K562 (cell line): ENCODE data around the gene CCDC87. TPM values are rescaled to one million over a fixed set of nuclear protein-coding genes. Genes with fewer than 3 reads are reported as not detected.

Experiments used
- C11orf30 ChIP-seq: fragments of 450-650 bp; IDR thresholded peaks from 2 replicates; pipeline ENCODE4 v1.6.1; 2016; ENCODE audit warnings: low read depth, mild to moderate bottlenecking
- FOXM1 ChIP-seq, 2 experiments: fragments of 450-650 bp in 1 of 2; sonication (generic) in 1 of 2; formaldehyde crosslinking in 1 of 2; IDR thresholded peaks; 2 replicates each; pipeline versions ENCODE4 v1.6.1 to v1.9.0; 2017 to 2022; ENCODE audit warnings: low read depth in 2 of 2, mild to moderate bottlenecking in 2 of 2, missing genetic modification reagents in 1 of 2, moderate library complexity in 1 of 2
- GABPB1 ChIP-seq: sonication (generic); formaldehyde crosslinking; IDR thresholded peaks from 2 replicates; pipeline ENCODE4 v1.8.0; 2022; ENCODE audit warnings: mild to moderate bottlenecking, missing genetic modification reagents
- HCFC1 ChIP-seq: IDR thresholded peaks from 2 replicates; pipeline ENCODE4 v1.6.1; 2012; ENCODE audit warnings: low read depth, low read length, improper control_type of control experiment
- KDM2B ChIP-seq: fragments of 250-450 bp; sonication (Bioruptor Pico); IDR thresholded peaks from 2 replicates; pipeline ENCODE4 v1.8.0; 2021; ENCODE audit warnings: mild to moderate bottlenecking, moderate library complexity
- KLF10 ChIP-seq: fragments of 250-450 bp; sonication (Bioruptor Pico); IDR thresholded peaks from 2 replicates; pipeline ENCODE4 v1.6.1; 2021; ENCODE audit warnings: matching md5 sums
- RAD21 ChIP-seq, 2 experiments: fragments of 250-450 bp in 1 of 2; fragments of 450-650 bp in 1 of 2; sonication (Bioruptor Pico) in 1 of 2; formaldehyde crosslinking in 1 of 2; IDR thresholded peaks in 1 of 2; conservative IDR thresholded peaks in 1 of 2; 2 replicates each; pipeline versions ENCODE4 v1.4.0 to v1.8.0; 2020 to 2022; ENCODE audit warnings: mild to moderate bottlenecking in 2 of 2, moderate library complexity in 1 of 2
- RBFOX2 ChIP-seq: fragments of 200-400 bp; formaldehyde crosslinking; IDR thresholded peaks from 2 replicates; pipeline ENCODE4 v1.6.1; 2017; ENCODE audit warnings: low read depth, mild to moderate bottlenecking, low read length, moderate library complexity
- RBM22 ChIP-seq: fragments of 200-400 bp; formaldehyde crosslinking; IDR thresholded peaks from 2 replicates; pipeline ENCODE4 v1.6.1; 2018; ENCODE audit warnings: low read length, low read depth; ENCODE audit not compliant: poor library complexity, severe bottlenecking
- RHOXF2B ChIP-seq: fragments of 250-450 bp; sonication (Bioruptor Pico); conservative IDR thresholded peaks from 2 replicates; pipeline ENCODE4 v1.5.1; 2021
- TARDBP ChIP-seq: fragments of 450-650 bp; IDR thresholded peaks from 2 replicates; pipeline ENCODE4 v1.6.1; 2016
- TCF7 ChIP-seq: sonication (generic); IDR thresholded peaks from 2 replicates; pipeline ENCODE4 v1.6.1; 2016; ENCODE audit warnings: antibody characterized with exemption, borderline replicate concordance
- THRAP3 ChIP-seq: fragments of 450-650 bp; IDR thresholded peaks from 2 replicates; pipeline ENCODE4 v1.6.1; 2016; ENCODE audit warnings: mild to moderate bottlenecking, inconsistent platforms, borderline replicate concordance
- YBX1 ChIP-seq: fragments of 450-650 bp; IDR thresholded peaks from 2 replicates; pipeline ENCODE4 v1.7.1; 2016; ENCODE audit warnings: mild to moderate bottlenecking
- ZNF124 ChIP-seq: sonication (generic); formaldehyde crosslinking; IDR thresholded peaks from 2 replicates; pipeline ENCODE4 v1.8.1; 2022; ENCODE audit warnings: missing genetic modification reagents
- ZNF175 ChIP-seq: fragments of 200-800 bp; sonication (Bioruptor generic); IDR thresholded peaks from 2 replicates; pipeline ENCODE4 v1.6.1; 2016; ENCODE audit warnings: low read depth, mild to moderate bottlenecking, missing genetic modification characterization, missing compliant biosample characterization
- ZNF551 ChIP-seq: fragments of 250-450 bp; sonication (Bioruptor Pico); IDR thresholded peaks from 2 replicates; pipeline ENCODE4 v1.5.0; 2021; ENCODE audit warnings: mild to moderate bottlenecking, moderate library complexity
- polyA plus RNA-seq, 8 experiments: library from polyadenylated mRNA; depleted of rRNA in 4 of 8; stranded (reverse) in 5 of 8; unstranded in 3 of 8; fragments of >200 nt; fragmentation: Nextera tagmentation in 2 of 8; fragmentation: Illumina TruSeq in 1 of 8; extraction: Ambion mirVana in 2 of 8; extraction: Trizol in 1 of 8; gene quantifications; 2 replicates each; pipeline versions ENCODE4 v1.2.1 to v1.2.3, GENCODE V29; 2011 to 2014; ENCODE audit warnings: inconsistent platforms in 1 of 8, missing spikeins in 1 of 8
- total RNA-seq, 7 experiments: library from RNA; depleted of rRNA in 6 of 7; stranded (reverse); fragments of >200 nt in 6 of 7; fragmentation: Illumina TruSeq in 2 of 7; extraction: Trizol in 2 of 7; gene quantifications; 2 replicates each; pipeline versions ENCODE4 v1.2.1 to v1.2.3, GENCODE V29; 2011 to 2021; ENCODE audit warnings: low replicate concordance in 1 of 7
- TF ChIP-seq, protein P1 (sequence below): sonication (generic); formaldehyde crosslinking; IDR thresholded peaks from 2 replicates; pipeline ENCODE4 v1.8.0; 2022; ENCODE audit warnings: missing genetic modification reagents, mild to moderate bottlenecking, borderline replicate concordance
- TF ChIP-seq, protein P2 (sequence below): fragments of 450-650 bp; IDR thresholded peaks from 2 replicates; pipeline ENCODE4 v1.6.1; 2014; ENCODE audit warnings: low read depth, mild to moderate bottlenecking, moderate library complexity, borderline replicate concordance
- TF ChIP-seq, protein P3 (sequence below): fragments of 450-650 bp; IDR thresholded peaks from 2 replicates; pipeline ENCODE4 v1.6.1; 2016; ENCODE audit warnings: borderline replicate concordance
- TF ChIP-seq, protein P4 (sequence below): fragments of 450-650 bp; formaldehyde crosslinking; IDR thresholded peaks from 2 replicates; pipeline ENCODE4 v1.4.0; 2022; ENCODE audit warnings: missing genetic modification characterization

Gene CCDC87
- total and polyA plus RNA-seq, 9 of the 15 experiments (the other 6 are each of a cell fraction or from before 2014, with no cell fraction given): 0.03 to 0.44 (median 0.15) TPM; not detected in 1

DNA sequence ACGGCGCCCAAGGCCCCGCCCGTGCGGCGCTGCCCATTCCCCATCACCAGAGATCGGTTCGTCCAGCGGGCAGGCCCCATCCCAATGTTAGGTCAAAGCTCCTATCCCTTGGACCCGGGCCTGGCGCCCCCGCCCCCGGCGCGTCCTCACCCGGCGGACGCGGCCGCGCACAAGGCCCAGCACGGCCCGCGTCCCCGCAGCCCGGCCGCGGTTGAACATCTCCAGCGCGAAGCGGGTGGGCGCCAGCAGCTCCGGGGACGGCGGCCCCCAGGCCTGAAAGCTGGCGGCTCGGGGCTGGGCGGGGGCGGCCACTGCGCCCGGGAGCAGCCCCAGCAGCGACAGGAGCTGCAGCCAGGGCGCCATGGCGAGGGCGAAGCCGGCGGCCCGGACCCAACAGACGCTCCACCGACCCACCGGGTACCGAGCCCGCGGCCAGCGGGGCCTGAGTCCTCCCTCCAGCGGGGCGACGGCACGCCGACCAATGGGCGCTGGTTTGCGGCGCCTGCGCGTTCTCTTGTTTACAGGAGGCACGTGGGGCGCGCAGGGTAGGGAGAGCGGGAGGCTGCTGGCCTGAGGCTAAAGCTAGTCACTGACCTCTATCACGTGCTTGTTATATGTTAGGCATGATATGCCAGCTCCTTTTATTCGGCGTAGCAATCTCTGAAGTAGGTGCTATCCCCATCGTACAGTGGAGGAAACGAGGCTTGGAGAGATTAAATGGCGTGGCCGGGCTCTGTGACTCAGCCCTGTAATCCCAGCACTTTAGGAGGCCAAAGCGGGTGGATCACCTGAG, 24.5 kb downstream of the CCDC87 start, which contains the start of gene CTSF (continued):
- TF ChIP-seq, protein P1, sequence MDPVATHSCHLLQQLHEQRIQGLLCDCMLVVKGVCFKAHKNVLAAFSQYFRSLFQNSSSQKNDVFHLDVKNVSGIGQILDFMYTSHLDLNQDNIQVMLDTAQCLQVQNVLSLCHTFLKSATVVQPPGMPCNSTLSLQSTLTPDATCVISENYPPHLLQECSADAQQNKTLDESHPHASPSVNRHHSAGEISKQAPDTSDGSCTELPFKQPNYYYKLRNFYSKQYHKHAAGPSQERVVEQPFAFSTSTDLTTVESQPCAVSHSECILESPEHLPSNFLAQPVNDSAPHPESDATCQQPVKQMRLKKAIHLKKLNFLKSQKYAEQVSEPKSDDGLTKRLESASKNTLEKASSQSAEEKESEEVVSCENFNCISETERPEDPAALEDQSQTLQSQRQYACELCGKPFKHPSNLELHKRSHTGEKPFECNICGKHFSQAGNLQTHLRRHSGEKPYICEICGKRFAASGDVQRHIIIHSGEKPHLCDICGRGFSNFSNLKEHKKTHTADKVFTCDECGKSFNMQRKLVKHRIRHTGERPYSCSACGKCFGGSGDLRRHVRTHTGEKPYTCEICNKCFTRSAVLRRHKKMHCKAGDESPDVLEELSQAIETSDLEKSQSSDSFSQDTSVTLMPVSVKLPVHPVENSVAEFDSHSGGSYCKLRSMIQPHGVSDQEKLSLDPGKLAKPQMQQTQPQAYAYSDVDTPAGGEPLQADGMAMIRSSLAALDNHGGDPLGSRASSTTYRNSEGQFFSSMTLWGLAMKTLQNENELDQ (CRISPR knock-in tag): no peak
- TF ChIP-seq, protein P2, sequence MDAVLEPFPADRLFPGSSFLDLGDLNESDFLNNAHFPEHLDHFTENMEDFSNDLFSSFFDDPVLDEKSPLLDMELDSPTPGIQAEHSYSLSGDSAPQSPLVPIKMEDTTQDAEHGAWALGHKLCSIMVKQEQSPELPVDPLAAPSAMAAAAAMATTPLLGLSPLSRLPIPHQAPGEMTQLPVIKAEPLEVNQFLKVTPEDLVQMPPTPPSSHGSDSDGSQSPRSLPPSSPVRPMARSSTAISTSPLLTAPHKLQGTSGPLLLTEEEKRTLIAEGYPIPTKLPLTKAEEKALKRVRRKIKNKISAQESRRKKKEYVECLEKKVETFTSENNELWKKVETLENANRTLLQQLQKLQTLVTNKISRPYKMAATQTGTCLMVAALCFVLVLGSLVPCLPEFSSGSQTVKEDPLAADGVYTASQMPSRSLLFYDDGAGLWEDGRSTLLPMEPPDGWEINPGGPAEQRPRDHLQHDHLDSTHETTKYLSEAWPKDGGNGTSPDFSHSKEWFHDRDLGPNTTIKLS: peak; percentile 50; the same call in 1 of the 2 replicates
- TF ChIP-seq YBX1 (no peak), ZNF551 (no peak), RBFOX2 (peak; percentile 68; the same call in 1 of the 2 replicates), TCF7 (no peak), FOXM1 (IDR thresholded peaks at IDR 0.05; ENCODE audit: low read depth) (no peak), FOXM1 (CRISPR knock-in tag; IDR thresholded peaks at IDR 0.05; ENCODE audit: low read depth) (peak; percentile 73; the same call in 1 of the 2 replicates), RHOXF2B (no peak), RAD21 (CRISPR knock-in tag; conservative IDR thresholded peaks at IDR 0.05 in 1 of 2, IDR thresholded peaks at IDR 0.05 in 1 of 2) (no peak), RBM22 (no peak), C11orf30 (no peak), TARDBP (no peak), HCFC1 (no peak), KDM2B (CRISPR knock-in tag) (no peak), THRAP3 (no peak), KLF10 (no peak), GABPB1 (CRISPR knock-in tag) (peak; percentile 63; the same call in 1 of the 2 replicates), ZNF175 (no peak), ZNF124 (no peak)
- TF ChIP-seq, protein P3, sequence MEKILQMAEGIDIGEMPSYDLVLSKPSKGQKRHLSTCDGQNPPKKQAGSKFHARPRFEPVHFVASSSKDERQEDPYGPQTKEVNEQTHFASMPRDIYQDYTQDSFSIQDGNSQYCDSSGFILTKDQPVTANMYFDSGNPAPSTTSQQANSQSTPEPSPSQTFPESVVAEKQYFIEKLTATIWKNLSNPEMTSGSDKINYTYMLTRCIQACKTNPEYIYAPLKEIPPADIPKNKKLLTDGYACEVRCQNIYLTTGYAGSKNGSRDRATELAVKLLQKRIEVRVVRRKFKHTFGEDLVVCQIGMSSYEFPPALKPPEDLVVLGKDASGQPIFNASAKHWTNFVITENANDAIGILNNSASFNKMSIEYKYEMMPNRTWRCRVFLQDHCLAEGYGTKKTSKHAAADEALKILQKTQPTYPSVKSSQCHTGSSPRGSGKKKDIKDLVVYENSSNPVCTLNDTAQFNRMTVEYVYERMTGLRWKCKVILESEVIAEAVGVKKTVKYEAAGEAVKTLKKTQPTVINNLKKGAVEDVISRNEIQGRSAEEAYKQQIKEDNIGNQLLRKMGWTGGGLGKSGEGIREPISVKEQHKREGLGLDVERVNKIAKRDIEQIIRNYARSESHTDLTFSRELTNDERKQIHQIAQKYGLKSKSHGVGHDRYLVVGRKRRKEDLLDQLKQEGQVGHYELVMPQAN: peak; percentile 54; the same call in 1 of the 2 replicates
- TF ChIP-seq, protein P4, sequence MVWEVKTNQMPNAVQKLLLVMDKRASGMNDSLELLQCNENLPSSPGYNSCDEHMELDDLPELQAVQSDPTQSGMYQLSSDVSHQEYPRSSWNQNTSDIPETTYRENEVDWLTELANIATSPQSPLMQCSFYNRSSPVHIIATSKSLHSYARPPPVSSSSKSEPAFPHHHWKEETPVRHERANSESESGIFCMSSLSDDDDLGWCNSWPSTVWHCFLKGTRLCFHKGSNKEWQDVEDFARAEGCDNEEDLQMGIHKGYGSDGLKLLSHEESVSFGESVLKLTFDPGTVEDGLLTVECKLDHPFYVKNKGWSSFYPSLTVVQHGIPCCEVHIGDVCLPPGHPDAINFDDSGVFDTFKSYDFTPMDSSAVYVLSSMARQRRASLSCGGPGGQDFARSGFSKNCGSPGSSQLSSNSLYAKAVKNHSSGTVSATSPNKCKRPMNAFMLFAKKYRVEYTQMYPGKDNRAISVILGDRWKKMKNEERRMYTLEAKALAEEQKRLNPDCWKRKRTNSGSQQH: no peak
